Stimulated activated CD4-positive, alpha-beta T cell treated with anti-CD3 and anti-CD28 coated beads, Interleukin-15, amount 100 ng/mL, for 1 hour (primary cell): ENCODE results near the gene ARF3.

ENCODE experiments used
- DNase-seq, 2 donors: peaks; one replicate each; pipeline ENCODE4 v3.0.0-alpha.2; 2020; ENCODE audit warnings: low read depth in 1 of 2, low spot score in 1 of 2

The ARF3 gene

GRCh38 chr12:48967991-48968390 is 10.7 kb upstream of the ARF3 start:
- DNase-seq, result no peak

DNA sequence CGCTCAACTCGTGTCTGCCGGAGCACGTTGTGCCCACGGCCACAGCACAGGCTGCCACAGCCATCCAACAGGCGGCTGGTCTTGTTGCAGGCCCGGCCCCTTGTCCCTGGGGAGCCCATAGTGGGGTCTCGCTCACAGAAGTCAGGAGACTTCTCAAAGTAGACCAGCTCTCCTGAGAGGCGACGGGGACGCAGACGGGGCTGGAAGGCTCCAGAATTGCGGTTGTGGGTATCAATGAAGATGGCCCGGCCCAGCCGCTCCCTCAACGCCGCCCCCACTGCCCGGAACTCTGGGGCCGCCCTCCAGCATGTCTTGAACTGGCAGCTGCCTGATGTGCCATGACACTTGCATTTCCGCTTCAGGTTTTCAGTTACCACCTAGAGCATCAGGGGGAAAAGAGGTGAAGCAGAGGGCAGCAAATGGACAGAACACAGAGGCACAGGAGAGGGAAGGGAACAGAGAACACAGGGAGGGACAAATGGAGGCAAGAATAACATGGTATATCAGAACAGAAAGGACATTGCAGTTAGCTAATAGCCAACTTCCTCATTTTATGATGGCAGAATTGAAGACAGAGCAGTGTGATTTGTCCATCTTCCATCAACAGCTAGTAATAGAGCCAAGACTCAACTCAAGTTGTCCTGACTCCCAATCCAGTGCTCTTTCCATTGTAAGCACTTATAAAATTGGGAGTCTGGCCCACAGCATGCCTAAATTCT is 9.0 kb upstream of the ARF3 start:
- DNase-seq, result no peak

DNA sequence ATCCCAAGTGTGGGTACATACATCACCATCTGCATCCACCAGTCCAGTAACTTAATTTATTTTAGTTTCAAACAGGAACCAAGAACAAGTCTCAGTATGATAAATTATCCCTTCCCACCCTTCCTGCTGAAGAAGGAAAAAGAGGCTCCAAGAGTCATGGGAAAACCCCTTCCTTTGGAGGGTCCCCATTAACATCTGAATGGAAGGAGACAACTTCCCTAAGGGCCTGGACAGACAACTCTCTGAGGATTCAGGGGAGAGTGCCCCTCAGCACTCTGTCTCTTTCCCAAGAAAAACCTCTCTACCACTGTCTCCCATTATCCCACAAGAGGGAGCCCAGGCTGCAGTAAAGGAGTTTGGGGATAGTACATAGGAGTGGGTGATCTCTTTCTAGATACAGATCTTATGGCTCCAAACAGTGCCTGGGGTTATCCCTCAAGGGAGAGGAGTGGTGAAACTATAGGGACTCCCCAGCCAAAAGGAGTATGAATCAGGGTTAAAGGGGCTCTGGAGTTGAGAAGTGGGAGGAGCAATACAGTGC is 8.1 kb upstream of the ARF3 start:
- DNase-seq, result no peak

GRCh38 chr12:48961801-48962200 is 4.5 kb upstream of the ARF3 start:
- DNase-seq, result no peak

- DNase-seq, result no peak
These were observed 4.0 kb upstream of the ARF3 start for GRCh38 chr12:48961331-48961730.

DNA sequence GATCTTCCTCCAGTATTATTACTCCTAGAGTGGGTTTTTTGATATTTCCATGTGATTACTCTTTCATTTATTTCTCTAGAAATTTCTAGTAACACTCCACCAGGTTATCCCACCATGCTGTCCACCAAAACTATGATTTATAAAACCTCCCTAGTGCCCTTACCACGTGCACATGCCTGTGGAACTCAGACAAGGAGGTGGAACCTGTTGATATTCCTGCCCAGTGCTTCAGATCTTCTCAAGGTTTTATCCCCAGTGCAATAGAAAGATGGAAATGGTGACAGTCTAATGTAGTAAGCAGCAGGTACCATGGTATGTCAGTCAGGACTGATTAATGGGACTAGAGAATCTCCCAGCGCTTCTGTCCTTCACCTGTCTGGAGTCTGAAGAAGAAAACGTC is 3.5 kb upstream of the ARF3 start:
- DNase-seq, result no peak

DNA sequence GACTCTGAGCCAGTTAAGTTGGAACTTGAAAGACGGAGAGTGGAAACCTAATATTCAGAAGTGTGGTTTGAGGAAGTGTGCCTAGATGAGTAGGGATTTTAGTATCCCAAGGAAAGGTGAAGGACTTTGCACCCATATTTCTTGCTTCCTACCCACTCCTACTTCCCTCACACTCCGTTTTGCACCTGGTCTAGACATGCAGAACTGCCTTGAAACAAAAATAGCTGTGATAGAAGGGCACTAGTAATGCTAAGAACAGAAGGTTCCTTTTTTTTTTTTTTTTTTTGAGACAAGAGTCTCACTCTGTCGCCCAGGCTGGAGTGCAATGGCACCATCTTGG is 732 bp upstream of the ARF3 start:
- DNase-seq, result no peak

- no peak for DNase-seq
These were observed 777 bp downstream of the ARF3 start for GRCh38 chr12:48956279-48957140.

DNA sequence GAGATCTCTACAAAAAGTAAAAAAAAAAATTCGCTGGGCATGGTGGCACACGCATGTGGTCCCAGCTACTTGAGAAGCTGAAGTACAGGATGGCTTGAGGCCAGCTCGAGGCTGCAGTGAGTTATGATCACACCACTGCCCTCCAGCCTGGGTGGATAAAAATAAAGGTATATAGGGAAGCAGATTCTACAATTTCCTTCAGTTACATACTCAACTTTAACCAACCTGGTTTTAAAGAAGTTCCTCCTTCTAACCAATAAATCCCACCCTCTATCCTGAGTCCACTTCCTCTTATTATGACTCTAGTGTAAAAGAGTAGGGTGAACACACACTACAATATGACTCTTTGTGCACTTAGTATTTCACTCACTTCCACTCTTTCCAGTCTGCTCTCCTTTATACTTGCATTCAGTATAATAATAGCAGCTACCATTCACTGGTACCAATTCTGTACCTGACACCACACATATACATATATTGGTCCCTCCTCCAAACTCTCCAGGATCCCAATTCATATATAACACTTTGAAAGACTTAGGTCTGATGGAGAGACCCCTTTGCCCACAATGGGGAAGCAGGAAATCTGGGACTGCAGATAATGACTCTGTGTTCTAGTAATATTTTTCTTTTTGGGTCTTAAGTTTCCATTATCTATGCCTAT is 2.3 kb downstream of the ARF3 start:
- no peak for DNase-seq

DNA sequence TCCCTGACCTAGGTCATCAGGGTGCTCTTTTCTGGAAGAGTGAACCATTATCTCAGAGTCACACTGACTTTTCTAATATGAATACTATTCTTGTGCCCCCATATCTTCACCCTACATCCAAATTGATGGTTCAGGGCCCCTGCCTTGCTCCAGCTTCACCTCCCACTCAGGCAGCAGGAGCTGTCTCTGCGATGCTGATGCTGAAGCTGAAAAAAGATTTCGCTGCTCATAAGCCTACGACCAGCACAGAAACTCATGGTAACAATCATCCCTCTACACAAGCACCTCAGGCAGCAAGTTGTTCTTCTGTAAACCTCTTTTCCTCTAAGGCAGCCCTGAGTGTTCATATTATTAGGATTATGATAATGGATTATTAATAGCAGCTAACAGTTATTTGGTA is 3.2 kb downstream of the ARF3 start:
- DNase-seq, result no peak

DNA sequence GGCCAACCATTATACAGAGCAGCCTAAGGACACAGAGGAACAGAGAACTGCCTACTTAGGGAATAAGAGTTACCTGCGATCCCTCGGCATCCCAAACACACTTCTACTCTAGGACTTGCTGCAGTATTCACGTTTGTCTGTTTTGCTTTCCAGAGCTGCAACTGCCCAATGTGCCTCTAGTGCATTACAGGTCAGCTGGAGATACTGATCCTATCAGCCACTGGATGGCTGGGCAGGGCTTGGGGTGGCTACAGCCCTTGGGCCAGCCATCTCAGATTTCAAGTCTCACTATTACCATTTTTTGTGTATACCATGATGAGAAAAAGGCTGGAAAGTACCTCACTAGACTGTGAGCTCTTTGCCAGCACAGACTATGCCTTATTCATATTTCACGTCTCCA is 4.6 kb downstream of the ARF3 start:
- DNase-seq, result no peak

- no peak for DNase-seq
These were observed 9.6 kb downstream of the ARF3 start for GRCh38 chr12:48947727-48948126.

- no peak for DNase-seq
These were observed 10.3 kb downstream of the ARF3 start for GRCh38 chr12:48946943-48947342.

GRCh38 chr12:48946205-48946604 is 11.1 kb downstream of the ARF3 start:
- DNase-seq, result no peak

- no peak for DNase-seq
These were observed 14.1 kb downstream of the ARF3 start for GRCh38 chr12:48943221-48943620.

DNA sequence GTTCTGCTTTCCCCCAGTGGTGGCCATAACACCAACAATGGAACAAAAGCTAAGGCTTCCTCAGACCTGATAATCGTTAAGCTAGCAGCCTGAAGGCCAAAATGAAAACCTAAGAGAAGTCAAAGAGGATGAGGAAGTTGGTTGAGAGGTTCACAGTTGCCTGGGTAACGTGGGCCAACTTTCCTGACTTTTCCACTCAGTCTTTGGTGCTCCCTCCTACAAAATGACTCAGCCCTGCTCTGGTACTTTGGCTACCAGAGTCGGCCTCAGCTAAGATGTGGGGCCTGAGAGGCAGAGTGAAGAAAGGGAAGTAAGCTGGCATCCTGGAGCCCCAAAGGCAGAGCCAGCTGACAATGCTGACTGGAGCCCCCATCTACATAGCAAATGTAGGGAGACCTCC is 17.1 kb downstream of the ARF3 start:
- no peak for DNase-seq

- DNase-seq, result no peak
These were observed 18.5 kb downstream of the ARF3 start for GRCh38 chr12:48938805-48939204.

- no peak for DNase-seq
These were observed 20.1 kb downstream of the ARF3 start for GRCh38 chr12:48937170-48937569.

- peak; percentile 65 to 71 for DNase-seq
These were observed 20.8 kb downstream of the ARF3 start for GRCh38 chr12:48936379-48936979.

GRCh38 chr12:48934312-48934706 is 23.0 kb downstream of the ARF3 start:
- no peak for DNase-seq

DNA sequence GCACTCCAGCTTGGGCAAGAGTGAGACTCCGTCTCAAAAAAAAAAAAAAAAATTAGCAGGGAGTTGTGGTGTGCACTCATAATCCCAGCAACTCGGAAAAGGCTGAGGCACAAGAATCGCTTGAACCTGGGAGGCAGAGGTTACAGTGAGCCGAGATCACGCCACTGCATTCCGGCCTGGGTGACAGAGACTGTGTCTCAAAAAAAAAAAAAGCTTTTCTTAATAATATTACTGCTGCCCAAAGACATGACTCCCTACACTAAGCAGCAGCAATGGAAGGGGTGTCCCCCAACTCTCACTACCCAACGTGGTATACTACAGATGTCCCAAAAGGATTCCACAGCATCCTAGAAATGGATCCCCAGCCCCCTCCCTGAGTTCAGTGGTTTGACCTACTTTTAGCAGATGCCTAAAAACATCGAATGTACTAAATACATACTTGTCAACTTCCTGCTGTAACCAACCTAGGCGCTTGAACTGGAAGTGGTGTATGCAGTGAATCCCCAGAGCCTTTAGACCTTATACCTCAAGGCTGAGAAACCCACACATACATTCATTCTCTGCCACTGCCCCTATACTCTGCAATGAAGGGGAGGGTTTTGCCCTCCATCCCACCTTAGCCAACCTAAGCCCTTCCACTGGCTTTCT is 23.5 kb downstream of the ARF3 start:
- DNase-seq, result no peak
